ENCODE measurements around the gene ELFN1.

DNA sequence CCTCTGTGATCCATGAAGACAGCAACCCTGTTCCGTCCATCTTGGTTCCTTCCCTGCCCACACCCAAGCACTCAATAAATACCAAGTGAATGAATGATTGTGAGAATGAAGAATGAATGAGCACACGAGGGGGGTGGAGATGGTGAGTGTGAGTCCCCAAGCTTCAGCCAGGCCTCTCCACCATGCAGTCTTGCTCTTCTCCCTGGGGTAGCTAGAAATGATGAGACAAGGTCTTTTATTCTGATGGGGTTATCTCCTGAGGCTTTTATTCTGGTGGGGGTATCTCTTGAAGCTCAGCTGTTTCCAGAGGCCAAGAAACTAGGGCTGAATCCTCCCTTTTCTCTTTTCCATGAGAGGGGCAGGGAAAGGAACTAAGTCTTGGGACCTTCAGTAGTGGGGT lies 57.0 kb downstream of the ELFN1 start:
- no peak for TF ChIP-seq POLR2AphosphoS5 (IDR thresholded peaks at IDR 0.05; ENCODE audit: low read depth, low read length)
- TF ChIP-seq, protein P1, sequence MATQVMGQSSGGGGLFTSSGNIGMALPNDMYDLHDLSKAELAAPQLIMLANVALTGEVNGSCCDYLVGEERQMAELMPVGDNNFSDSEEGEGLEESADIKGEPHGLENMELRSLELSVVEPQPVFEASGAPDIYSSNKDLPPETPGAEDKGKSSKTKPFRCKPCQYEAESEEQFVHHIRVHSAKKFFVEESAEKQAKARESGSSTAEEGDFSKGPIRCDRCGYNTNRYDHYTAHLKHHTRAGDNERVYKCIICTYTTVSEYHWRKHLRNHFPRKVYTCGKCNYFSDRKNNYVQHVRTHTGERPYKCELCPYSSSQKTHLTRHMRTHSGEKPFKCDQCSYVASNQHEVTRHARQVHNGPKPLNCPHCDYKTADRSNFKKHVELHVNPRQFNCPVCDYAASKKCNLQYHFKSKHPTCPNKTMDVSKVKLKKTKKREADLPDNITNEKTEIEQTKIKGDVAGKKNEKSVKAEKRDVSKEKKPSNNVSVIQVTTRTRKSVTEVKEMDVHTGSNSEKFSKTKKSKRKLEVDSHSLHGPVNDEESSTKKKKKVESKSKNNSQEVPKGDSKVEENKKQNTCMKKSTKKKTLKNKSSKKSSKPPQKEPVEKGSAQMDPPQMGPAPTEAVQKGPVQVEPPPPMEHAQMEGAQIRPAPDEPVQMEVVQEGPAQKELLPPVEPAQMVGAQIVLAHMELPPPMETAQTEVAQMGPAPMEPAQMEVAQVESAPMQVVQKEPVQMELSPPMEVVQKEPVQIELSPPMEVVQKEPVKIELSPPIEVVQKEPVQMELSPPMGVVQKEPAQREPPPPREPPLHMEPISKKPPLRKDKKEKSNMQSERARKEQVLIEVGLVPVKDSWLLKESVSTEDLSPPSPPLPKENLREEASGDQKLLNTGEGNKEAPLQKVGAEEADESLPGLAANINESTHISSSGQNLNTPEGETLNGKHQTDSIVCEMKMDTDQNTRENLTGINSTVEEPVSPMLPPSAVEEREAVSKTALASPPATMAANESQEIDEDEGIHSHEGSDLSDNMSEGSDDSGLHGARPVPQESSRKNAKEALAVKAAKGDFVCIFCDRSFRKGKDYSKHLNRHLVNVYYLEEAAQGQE (IDR thresholded peaks at IDR 0.05; ENCODE audit: insufficient read depth in 1 of 2, low read depth in 2 of 2, low read length in 2 of 2), result no peak
- no peak for TF ChIP-seq TAF1 (IDR thresholded peaks at IDR 0.05; ENCODE audit: borderline replicate concordance, insufficient read depth, low read length)
- TF ChIP-seq SIN3A (IDR thresholded peaks at IDR 0.05; ENCODE audit: borderline replicate concordance, insufficient read depth, low read length), result no peak
